Ovary (tissue), 9 donors: ENCODE results near the gene PDE4D. TPM values are rescaled to one million over a fixed set of nuclear protein-coding genes. Genes with fewer than 3 reads are reported as not detected.

Experiments used
- DNase-seq, 5 donors: peaks; one replicate each; pipeline ENCODE4 v3.0.0-alpha.2; 2019 to 2020
- H3K27ac ChIP-seq, 2 donors: fragments of 200-600 bp; one replicate each; pipeline versions ENCODE4 v1.5.1 to v1.8.0; 2019 to 2022
- H3K27me3 ChIP-seq: fragments of 200-600 bp; one replicate; pipeline ENCODE4 v1.8.0; 2022
- H3K36me3 ChIP-seq: fragments of 200-600 bp; sonication (generic); one replicate; pipeline ENCODE4 v1.5.1; 2019
- H3K4me1 ChIP-seq: one replicate; pipeline ENCODE4 v1.8.1; 2013; ENCODE audit warnings: mild to moderate bottlenecking, moderate library complexity; ENCODE audit not compliant: insufficient read depth
- H3K4me3 ChIP-seq: fragments of 200-600 bp; sonication (generic); one replicate; pipeline ENCODE4 v1.5.1; 2017
- H3K9me3 ChIP-seq, 2 donors: fragments of 200-600 bp in 1 of 2; sonication (generic) in 1 of 2; one replicate each; pipeline versions ENCODE4 v1.5.1 to v1.8.1; 2013 to 2019; ENCODE audit warnings: mild to moderate bottlenecking in 1 of 2, moderate library complexity in 1 of 2
- EP300 ChIP-seq: sonication (generic); formaldehyde crosslinking; IDR thresholded peaks from one replicate; pipeline ENCODE4 v1.6.1; 2017; ENCODE audit warnings: antibody characterized with exemption
- POLR2A ChIP-seq: fragments of 450-650 bp; IDR thresholded peaks from one replicate; pipeline ENCODE4 v1.6.1; 2017; ENCODE audit warnings: antibody characterized with exemption, mild to moderate bottlenecking, moderate library complexity
- WGBS, 3 donors: extraction: QIAGEN DNeasy Blood & Tissue Kit in 1 of 3; methylation state at CpG; one replicate each; pipeline versions ENCODE4 v1.1.5 to v1.1.7; 2013 to 2017; 5-methylcytosine and 5-hydroxymethylcytosine counted together
- intact Hi-C, 4 donors: fragments of 100-400 bp; cut with DNase I; formaldehyde crosslinking; loops; one replicate each; pipeline versions ENCODE4 v1.11.0 to v1.15.1; 2022 to 2023
- polyA plus RNA-seq, 2 donors: library from polyadenylated mRNA; stranded (reverse); fragments of 200-250 nt in 1 of 2; fragments of 350-450 nt in 1 of 2; fragmentation: Illumina TruSeq in 1 of 2; extraction: RNeasy Lipid Tissue Mini Kit (QIAGEN cat#74804) in 1 of 2; gene quantifications; one replicate each; pipeline ENCODE4 v1.2.3, GENCODE V29; 2013 to 2014
- total RNA-seq, 7 donors: library from RNA; depleted of rRNA in 2 of 7; stranded (reverse); fragments of >200 nt in 2 of 7; fragmentation: NEBNext Ultra II Directional in 3 of 7; extraction: Animal tissue kit (Norgen Biotek cat#: 25700) in 3 of 7; gene quantifications; one replicate each; pipeline versions ENCODE4 v1.1.0 to v1.2.4, GENCODE V29; 2016 to 2023
- TF ChIP-seq, protein P1 (sequence below), 3 donors: fragments of 450-650 bp in 2 of 3; fragments of 200-600 bp in 1 of 3; IDR thresholded peaks; one replicate each; pipeline versions ENCODE4 v1.5.1 to v1.8.0; 2016 to 2022; ENCODE audit warnings: antibody characterized with exemption in 3 of 3, mild to moderate bottlenecking in 1 of 3
- donor health status: DM: no; HTN: no; CAD: no; lungs with moderate emphysema.
- donor health status: DM: no; HTN: no; CAD: no.
- donor health status: Bipolar disorder and iron deficiency.
- donor health status: DM: yes; HTN: yes; CAD: no.
- donor health status: DM: no; HTN: no; CAD: no.
- donor health status: DM: yes; HTN: yes; CAD: no.

The PDE4D gene
- total and polyA plus RNA-seq, 9 donors, result 1.3 to 67.6 (median 8.4) TPM

DNA sequence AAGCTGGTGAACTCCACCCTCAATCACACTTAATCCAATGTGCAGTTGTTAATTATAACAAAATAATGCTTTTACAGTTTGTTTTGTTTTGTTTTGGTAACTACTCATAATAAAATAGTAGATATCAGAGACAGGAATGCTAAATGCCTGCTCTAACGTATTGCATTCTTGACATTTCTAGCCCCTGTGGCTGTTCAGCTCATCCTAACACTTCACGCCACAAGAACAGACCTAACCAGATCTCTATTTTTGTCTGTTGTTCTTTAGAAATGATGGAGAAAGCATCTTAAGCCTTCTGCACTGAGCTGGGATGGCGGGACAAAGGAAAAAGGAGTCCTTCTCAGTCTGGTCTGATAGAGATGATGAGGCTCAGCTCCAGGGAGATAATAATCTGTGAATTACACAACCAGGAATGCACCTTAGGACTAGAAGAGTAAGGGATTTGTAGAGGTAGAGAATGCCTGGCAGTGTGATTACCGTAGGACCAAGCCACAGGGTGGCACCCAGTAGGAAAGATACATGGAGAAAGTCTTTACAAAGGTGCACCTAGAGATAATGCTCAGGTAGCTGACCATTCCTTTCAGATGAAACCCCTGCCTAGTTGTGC lies 628.8 kb downstream of the PDE4D start:
- H3K27me3 ChIP-seq, result no peaks in the 10 kb centered on the region
- no peak for DNase-seq
- no peak for TF ChIP-seq EP300
- no peak for TF ChIP-seq POLR2A
- TF ChIP-seq, protein P1, sequence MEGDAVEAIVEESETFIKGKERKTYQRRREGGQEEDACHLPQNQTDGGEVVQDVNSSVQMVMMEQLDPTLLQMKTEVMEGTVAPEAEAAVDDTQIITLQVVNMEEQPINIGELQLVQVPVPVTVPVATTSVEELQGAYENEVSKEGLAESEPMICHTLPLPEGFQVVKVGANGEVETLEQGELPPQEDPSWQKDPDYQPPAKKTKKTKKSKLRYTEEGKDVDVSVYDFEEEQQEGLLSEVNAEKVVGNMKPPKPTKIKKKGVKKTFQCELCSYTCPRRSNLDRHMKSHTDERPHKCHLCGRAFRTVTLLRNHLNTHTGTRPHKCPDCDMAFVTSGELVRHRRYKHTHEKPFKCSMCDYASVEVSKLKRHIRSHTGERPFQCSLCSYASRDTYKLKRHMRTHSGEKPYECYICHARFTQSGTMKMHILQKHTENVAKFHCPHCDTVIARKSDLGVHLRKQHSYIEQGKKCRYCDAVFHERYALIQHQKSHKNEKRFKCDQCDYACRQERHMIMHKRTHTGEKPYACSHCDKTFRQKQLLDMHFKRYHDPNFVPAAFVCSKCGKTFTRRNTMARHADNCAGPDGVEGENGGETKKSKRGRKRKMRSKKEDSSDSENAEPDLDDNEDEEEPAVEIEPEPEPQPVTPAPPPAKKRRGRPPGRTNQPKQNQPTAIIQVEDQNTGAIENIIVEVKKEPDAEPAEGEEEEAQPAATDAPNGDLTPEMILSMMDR (IDR thresholded peaks at IDR 0.05), result no peak
- WGBS, 3 donors, result 34 to 42% (median 38%) methylated on average over 4 of the region's 4 CpGs
- no peak overlapping the region for H3K27ac ChIP-seq
- no peaks in the 10 kb centered on the region for H3K9me3 ChIP-seq
- H3K4me3 ChIP-seq, result no peak overlapping the region
- intact Hi-C loops, result no loop called here
- H3K36me3 ChIP-seq, result no peaks in the 10 kb centered on the region
- H3K4me1 ChIP-seq, result peaks cover 2% of the 10 kb centered on the region

DNA sequence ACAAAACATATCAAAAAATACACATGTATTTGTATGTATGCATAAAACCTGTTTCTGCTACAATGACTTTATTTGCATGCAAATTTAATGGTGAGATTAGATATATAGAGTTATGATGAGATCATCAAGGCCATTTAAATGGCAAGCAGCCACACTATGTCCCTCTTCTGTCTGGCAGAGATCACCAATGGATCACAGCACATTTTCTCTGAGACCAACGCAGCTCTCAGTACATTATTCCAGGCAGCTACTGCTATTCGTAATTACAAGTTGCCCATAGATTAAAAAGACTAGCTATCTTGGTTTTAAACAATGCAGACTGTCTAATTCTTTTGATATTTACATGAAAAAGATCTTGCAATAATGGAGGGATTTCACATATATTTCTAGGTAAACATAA lies 629.5 kb downstream of the PDE4D start:
- Histone ChIP-seq H3K27ac (no peak overlapping the region), H3K36me3 (no peaks in the 10 kb centered on the region), H3K9me3 (no peaks in the 10 kb centered on the region), H3K27me3 (no peaks in the 10 kb centered on the region), H3K4me3 (no peak overlapping the region), H3K4me1 (peaks cover 2% of the 10 kb centered on the region)
- WGBS, 3 donors, result 43 to 53% (median 52%) methylated on average over 2 of the region's 2 CpGs
- DNase-seq, result no peak
- intact Hi-C loops, result no loop called here
- TF ChIP-seq POLR2A, result no peak
- no peak for TF ChIP-seq EP300
- TF ChIP-seq, protein P1 (IDR thresholded peaks at IDR 0.05), result no peak

DNA sequence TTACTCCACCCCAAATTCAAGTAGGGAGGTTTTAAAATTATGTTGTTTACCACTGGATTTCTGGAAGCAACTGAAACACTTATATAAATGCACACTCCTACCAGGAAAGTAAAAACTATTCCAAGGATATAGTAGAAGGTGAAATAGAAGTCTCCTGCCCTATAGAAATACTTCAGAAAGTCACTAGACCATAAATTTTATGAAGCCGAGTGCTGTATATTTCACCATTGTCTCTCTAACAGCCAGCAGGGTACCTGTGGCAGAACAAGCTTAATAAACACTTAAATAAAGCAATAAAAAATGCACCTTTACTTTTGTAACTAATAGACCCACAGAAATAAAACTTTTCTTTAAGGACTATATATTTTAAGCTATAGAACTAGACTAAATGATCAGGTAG lies 631.6 kb downstream of the PDE4D start:
- Histone ChIP-seq H3K4me1 (peaks cover 2% of the 10 kb centered on the region), H3K9me3 (no peaks in the 10 kb centered on the region), H3K4me3 (no peak overlapping the region), H3K36me3 (no peaks in the 10 kb centered on the region), H3K27ac (no peak overlapping the region), H3K27me3 (no peaks in the 10 kb centered on the region)
- intact Hi-C loops, result no loop called here
- no peak for DNase-seq
- TF ChIP-seq POLR2A (no peak), EP300 (no peak)
- 98 to 100% (median 98%) methylated on average over 1 of the region's 1 CpG for WGBS, 3 donors

DNA sequence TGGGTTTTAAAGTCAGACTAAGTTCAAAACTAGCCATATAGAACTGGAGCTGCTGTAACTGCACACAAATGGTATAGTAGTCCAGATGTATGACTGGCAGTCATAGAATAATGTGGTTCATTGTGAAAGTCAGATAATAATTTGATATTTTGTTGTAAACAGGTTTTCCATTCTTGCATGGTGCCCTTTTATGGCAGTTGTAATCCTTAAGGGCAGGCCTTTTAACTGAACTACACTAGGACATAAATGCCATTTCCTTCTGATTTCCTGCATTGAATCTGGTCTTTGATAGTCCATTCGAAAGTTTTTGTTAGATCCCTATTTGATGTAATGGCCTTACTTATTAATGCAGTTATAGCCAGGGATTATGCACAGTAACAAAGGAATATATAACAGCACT lies 632.6 kb downstream of the PDE4D start:
- DNase-seq, result no peak
- no peak for TF ChIP-seq EP300
- TF ChIP-seq, protein P1 (IDR thresholded peaks at IDR 0.05), result no peak
- TF ChIP-seq POLR2A, result no peak
- Histone ChIP-seq H3K27me3 (no peaks in the 10 kb centered on the region), H3K4me3 (no peak overlapping the region), H3K27ac (no peak overlapping the region), H3K36me3 (no peaks in the 10 kb centered on the region), H3K4me1 (peaks cover 2% of the 10 kb centered on the region), H3K9me3 (no peaks in the 10 kb centered on the region)
- intact Hi-C loops, result no loop called here
- WGBS, 3 donors, result 89 to 94% (median 91%) methylated on average over 1 of the region's 1 CpG

DNA sequence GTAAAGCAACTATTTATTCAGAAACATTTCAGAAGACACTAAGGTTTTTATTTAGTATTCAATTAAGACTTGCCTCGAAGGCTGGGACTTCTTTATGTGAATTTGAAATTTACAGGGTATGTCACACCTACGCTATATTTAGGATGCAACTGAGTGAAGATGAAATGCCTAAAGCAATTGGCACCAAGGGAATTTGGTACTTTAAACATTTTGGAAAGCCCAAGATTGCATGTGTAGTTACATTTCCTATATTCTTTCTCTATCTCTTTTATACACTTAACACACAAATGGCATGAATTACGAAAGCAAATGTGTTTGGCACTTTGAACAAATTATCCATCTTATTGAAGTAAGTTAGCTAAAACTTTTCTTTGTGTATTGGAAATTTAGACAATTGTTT lies 633.3 kb downstream of the PDE4D start:
- Histone ChIP-seq H3K4me1 (peaks cover 2% of the 10 kb centered on the region), H3K27ac (no peak overlapping the region)
- 96 to 98% (median 96%) methylated on average over 3 of the region's 3 CpGs for WGBS, 3 donors

More for the DNA sequence above, 633.3 kb downstream of the PDE4D start:
- Histone ChIP-seq H3K9me3 (no peaks in the 10 kb centered on the region), H3K27me3 (no peaks in the 10 kb centered on the region), H3K36me3 (no peaks in the 10 kb centered on the region), H3K4me3 (no peak overlapping the region)
- TF ChIP-seq, protein P1 (IDR thresholded peaks at IDR 0.05), result no peak
- TF ChIP-seq EP300, result no peak
- no peak for TF ChIP-seq POLR2A
- DNase-seq, result no peak
- intact Hi-C loops, result no loop called here
